ENCODE results near the gene IGF2BP2. TPM values are rescaled to one million over a fixed set of nuclear protein-coding genes. Genes with fewer than 3 reads are reported as not detected.

IGF2BP2 gene
- total and polyA plus RNA-seq, 2 experiments from 2014 or later: 88.9 to 91.8 TPM

DNA sequence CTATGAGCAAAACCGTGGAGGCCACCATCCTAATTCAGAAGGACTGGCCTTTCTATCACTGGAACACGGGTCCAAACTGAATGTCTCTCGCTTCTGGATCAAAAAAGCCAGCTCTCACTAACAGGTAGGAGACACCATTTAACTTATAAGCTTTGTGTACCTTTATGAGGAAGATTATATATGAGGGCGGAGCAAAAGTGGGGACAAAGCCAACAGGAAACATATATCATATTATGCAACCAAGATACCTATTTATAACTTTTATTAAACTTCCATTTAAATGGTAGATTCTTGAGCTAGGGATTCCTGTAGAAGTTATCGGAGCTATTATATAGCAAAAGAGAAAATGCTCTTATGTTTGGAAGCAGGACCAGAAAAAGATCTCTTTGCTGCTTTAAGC, 78.4 kb downstream of the IGF2BP2 start:
- Histone ChIP-seq H4K20me1 (ENCODE audit: insufficient read depth, poor library complexity, severe bottlenecking) (peaks cover 98% of the 10 kb centered on the region), H3K4me2 (no peak overlapping the region), H3K4me1 (ENCODE audit: insufficient read depth) (peaks cover 23% of the 10 kb centered on the region), H3K4me3 (no peak overlapping the region), H3K36me3 (replicated peaks; ENCODE audit: insufficient read depth, low read depth) (no peaks in the 10 kb centered on the region), H3K9me2 (replicated peaks; ENCODE audit: insufficient read depth) (no peaks in the 10 kb centered on the region), H3K9me3 (ENCODE audit: low read depth) (no peaks in the 10 kb centered on the region), H3K27ac (peak overlapping the region; percentile 41), H3K79me2 (peaks cover 100% of the 10 kb centered on the region), H2AFZ (no peak overlapping the region), H3K27me3 (no peaks in the 10 kb centered on the region)
- TF ChIP-seq, protein P1, sequence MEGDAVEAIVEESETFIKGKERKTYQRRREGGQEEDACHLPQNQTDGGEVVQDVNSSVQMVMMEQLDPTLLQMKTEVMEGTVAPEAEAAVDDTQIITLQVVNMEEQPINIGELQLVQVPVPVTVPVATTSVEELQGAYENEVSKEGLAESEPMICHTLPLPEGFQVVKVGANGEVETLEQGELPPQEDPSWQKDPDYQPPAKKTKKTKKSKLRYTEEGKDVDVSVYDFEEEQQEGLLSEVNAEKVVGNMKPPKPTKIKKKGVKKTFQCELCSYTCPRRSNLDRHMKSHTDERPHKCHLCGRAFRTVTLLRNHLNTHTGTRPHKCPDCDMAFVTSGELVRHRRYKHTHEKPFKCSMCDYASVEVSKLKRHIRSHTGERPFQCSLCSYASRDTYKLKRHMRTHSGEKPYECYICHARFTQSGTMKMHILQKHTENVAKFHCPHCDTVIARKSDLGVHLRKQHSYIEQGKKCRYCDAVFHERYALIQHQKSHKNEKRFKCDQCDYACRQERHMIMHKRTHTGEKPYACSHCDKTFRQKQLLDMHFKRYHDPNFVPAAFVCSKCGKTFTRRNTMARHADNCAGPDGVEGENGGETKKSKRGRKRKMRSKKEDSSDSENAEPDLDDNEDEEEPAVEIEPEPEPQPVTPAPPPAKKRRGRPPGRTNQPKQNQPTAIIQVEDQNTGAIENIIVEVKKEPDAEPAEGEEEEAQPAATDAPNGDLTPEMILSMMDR (IDR thresholded peaks at IDR 0.05; ENCODE audit: poor library complexity): no peak
- TF ChIP-seq EZH2phosphoT487 (IDR thresholded peaks at IDR 0.05; ENCODE audit: low read depth, severe bottlenecking, unreplicated experiment) (no peak), EZH2 (IDR thresholded peaks at IDR 0.05; ENCODE audit: borderline replicate concordance) (no peak)
- DNase-seq (ENCODE audit: low spot score): no peak
- WGBS (ENCODE audit: low lambda C conversion rate, missing lambda C conversion rate): 85% methylated on average over 5 of the region's 5 CpGs

- TF ChIP-seq, protein P1 (IDR thresholded peaks at IDR 0.05; ENCODE audit: poor library complexity): no peak
- no peak for TF ChIP-seq EZH2phosphoT487 (IDR thresholded peaks at IDR 0.05; ENCODE audit: low read depth, severe bottlenecking, unreplicated experiment)
- TF ChIP-seq EZH2 (IDR thresholded peaks at IDR 0.05; ENCODE audit: borderline replicate concordance): no peak
- WGBS (ENCODE audit: low lambda C conversion rate, missing lambda C conversion rate): 42% methylated on average over 12 of the region's 12 CpGs
These were observed 79.6 kb downstream of the IGF2BP2 start for GRCh38 chr3:185744997-185745843.

DNA sequence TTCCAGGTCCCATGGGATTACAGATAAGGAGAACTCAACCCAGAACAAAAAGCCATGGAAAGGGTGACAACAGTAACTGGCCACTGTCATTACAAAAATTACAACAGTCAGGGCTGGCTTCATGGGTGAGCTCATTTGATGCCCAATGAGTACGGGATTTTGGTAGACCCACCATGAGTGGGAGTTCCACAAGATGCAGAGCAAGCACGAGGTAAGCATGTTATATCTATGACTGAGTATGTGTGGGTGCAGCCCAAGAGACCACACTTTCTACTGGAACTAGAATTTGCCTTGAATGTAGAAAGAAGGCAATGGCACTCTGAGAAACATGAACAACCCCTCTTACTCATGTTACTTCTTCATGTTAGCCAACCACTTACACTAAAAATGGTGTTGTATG, 83.3 kb downstream of the IGF2BP2 start:
- no peak overlapping the region for H2AFZ ChIP-seq
- 95% methylated on average over 2 of the region's 2 CpGs for WGBS (ENCODE audit: low lambda C conversion rate, missing lambda C conversion rate)
- no peak overlapping the region for H3K27ac ChIP-seq
- H3K9me3 ChIP-seq (ENCODE audit: low read depth): no peaks in the 10 kb centered on the region
- H3K4me2 ChIP-seq: no peak overlapping the region
- peaks cover 99% of the 10 kb centered on the region for H4K20me1 ChIP-seq (ENCODE audit: insufficient read depth, poor library complexity, severe bottlenecking)
- peaks cover 40% of the 10 kb centered on the region for H3K4me1 ChIP-seq (ENCODE audit: insufficient read depth)
- no peaks in the 10 kb centered on the region for H3K36me3 ChIP-seq (replicated peaks; ENCODE audit: insufficient read depth, low read depth)
- H3K9me2 ChIP-seq (replicated peaks; ENCODE audit: insufficient read depth): no peaks in the 10 kb centered on the region
- no peaks in the 10 kb centered on the region for H3K27me3 ChIP-seq
- H3K79me2 ChIP-seq: peaks cover 100% of the 10 kb centered on the region
- no peak overlapping the region for H3K4me3 ChIP-seq
- TF ChIP-seq, protein P1 (IDR thresholded peaks at IDR 0.05; ENCODE audit: poor library complexity): no peak
- TF ChIP-seq EZH2phosphoT487 (IDR thresholded peaks at IDR 0.05; ENCODE audit: low read depth, severe bottlenecking, unreplicated experiment): no peak
- TF ChIP-seq EZH2 (IDR thresholded peaks at IDR 0.05; ENCODE audit: borderline replicate concordance): no peak
- DNase-seq (ENCODE audit: low spot score): no peak

More at GRCh38 chr3:185744997-185745843, 79.6 kb downstream of the IGF2BP2 start:
- Histone ChIP-seq H3K79me2 (peaks cover 100% of the 10 kb centered on the region), H4K20me1 (ENCODE audit: insufficient read depth, poor library complexity, severe bottlenecking) (peaks cover 99% of the 10 kb centered on the region), H3K9me2 (replicated peaks; ENCODE audit: insufficient read depth) (no peaks in the 10 kb centered on the region), H2AFZ (no peak overlapping the region), H3K4me1 (ENCODE audit: insufficient read depth) (peaks cover 23% of the 10 kb centered on the region), H3K4me2 (peak overlapping the region; percentile 6), H3K4me3 (no peak overlapping the region), H3K9me3 (ENCODE audit: low read depth) (no peaks in the 10 kb centered on the region), H3K27ac (peak overlapping the region; percentile 41), H3K36me3 (replicated peaks; ENCODE audit: insufficient read depth, low read depth) (no peaks in the 10 kb centered on the region), H3K27me3 (no peaks in the 10 kb centered on the region)
- no peak for DNase-seq (ENCODE audit: low spot score)

Data from hepatocyte (in vitro differentiated cells).